RKO (cell line): ENCODE results near the gene VAT1L.

Source experiments
- DNase-seq: peaks from one replicate; pipeline ENCODE4 v3.0.0-alpha.2; 2016; ENCODE audit warnings: low spot score

VAT1L gene

DNA sequence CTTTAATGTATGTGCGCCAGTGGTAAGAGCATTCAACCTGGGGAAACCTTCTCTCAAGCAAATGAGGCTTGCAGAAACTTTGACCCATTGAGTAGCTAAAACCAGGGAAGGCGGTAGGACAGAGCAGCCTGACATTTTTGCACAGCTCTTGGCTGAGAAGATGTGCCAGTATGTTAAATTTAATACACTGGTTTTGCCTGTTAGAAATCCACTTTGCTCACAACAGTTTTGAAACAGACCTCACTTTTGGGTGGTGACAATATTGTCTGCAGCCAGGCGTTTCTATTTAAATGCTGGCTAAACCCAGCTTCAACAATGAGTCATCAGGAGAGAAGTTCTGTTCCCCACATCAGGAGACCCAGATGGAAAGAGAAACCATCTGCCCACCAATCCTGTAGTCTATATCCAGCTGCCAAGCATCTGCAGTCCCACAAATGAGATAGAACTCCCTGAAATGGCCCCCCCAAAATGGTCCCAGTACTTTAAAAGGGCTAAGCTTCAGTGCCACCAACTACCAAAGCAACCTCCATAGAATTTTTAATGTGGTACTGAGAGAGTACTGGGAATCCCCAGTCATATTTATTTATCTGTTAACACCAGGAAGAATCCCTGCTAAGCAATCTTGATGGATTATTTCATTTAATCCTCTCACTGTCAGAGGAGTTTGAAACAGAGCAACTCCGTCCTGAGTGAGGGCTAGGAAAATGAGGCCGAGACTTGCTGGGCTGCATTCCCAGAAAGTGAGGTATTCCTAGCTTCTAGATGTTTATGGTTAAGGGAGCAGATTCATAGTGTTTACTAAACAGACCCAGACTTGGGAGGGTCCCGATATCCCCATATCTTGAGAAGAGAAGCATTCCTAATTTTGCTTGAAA is 205.0 kb downstream of the VAT1L start:
- no peak for DNase-seq

DNA sequence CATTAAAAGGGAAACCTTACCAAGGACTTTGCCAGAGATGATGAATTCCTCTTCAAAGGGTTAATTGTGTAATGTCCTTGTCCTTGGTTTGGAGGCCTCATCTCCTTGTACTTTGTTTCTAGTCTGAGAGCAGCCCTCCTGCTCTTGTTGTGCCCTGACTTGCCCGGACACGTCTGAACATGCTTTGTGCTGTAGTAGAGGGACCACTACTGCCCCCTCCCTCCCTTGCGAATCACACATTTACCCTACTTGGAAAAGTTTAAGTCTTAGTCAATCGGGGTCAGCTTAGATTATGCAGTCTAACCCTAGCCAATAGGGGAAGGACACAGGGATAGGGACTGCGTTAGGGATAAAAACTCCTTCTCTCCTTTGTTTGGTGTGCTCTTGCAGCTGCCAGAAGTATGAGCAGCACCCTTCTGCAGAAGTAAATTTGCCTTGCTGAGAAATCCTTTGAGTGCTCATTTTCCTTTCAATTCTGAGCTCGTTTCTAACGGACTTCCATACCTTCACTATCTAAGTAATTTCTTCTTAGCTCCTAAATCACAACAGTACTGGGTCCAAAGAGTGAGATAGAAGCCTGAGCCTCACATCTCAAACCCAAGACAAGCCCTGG is 207.6 kb downstream of the VAT1L start:
- DNase-seq, result no peak

- no peak for DNase-seq
Measured at GRCh38 chr16:77998350-77999023, 210.1 kb downstream of the VAT1L start.

GRCh38 chr16:78001451-78002025 is 213.2 kb downstream of the VAT1L start:
- no peak for DNase-seq

GRCh38 chr16:78002915-78003538 is 214.7 kb downstream of the VAT1L start:
- DNase-seq, result peak; percentile 90

DNA sequence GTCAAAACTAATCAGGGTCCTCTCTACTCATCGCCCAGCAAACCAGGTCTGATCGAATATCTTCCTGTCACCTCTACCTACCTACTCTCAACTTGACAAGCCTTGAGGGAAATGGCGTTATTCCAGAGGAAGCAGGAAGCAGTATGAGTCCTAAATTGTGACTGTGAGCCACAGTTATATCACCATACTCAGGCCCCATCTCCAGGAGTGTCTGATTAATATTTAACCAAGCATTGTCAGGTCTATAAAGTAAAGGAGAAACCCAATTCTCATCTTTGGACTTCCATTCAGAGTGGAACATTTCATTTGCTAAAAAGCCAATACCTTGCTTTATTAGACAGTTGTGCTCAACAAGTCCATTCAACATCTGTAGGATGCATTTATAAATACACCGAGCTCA is 216.2 kb downstream of the VAT1L start:
- no peak for DNase-seq

DNA sequence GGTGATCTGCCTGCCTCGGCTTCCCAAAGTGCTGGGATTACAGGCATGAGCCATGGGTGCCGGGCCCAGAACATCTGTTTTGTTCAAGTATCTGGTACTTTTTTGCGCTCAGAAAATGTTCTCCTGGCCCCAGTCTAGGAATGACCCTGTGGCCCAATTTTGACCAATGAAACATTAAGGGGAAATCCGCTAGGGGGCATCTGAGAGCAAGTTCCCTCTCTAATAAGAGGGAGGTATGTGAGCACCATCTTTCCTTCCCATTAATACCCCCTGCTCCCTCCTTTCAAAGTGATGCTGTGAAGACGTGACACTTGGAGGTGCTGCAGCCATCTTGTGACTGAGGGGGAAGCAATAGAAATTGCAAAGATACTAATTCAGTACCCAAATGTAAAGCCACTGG is 217.5 kb downstream of the VAT1L start:
- no peak for DNase-seq

GRCh38 chr16:78007121-78007520 is 218.8 kb downstream of the VAT1L start:
- DNase-seq, result no peak

- no peak for DNase-seq
Measured at GRCh38 chr16:78022347-78023060, 234.1 kb downstream of the VAT1L start, which contains the start of gene CLEC3A. CLEC3A (plus strand) TSS chr16:78022548; CDS start chr16:78022627, 79 bp downstream.

DNA sequence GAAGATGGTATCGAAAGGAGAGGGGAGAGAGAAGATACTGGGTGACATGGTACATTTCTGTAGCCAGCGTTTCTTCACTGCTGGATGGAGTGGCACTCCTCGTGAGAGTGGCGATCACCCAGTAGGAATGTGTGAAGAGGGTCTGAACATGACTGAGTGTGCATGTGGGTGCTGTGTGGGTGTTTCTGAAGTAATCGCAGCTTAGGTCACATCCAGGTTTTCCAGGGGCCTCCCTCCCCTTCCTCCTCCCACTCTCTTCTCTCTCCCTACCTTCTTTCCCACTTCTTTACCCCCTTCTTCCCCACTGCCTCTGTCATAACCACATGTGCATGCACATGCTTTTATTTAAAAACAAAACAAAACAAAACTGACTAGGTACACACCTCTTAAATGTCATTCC is 235.8 kb downstream of the VAT1L start:
- no peak for DNase-seq

- DNase-seq, result no peak
Measured at GRCh38 chr16:78025631-78026030, 237.3 kb downstream of the VAT1L start.

GRCh38 chr16:78028018-78028417 is 239.7 kb downstream of the VAT1L start:
- no peak for DNase-seq
